ENCODE results near the gene GRIP2. TPM values are rescaled to one million over a fixed set of nuclear protein-coding genes. Genes with fewer than 3 reads are reported as not detected.

Gene GRIP2
- total and polyA plus RNA-seq, 2 of the 4 experiments (the other 2 are of a cell fraction): 0.05 TPM; not detected in 1

- H2BK120ac ChIP-seq (ENCODE audit: low read depth, low read length): no peak overlapping the region
- in situ Hi-C loops (cut with MboI; ENCODE audit: low sequenced_read_pairs) (no loop called here), dilution Hi-C loops (cut with HindIII; ENCODE audit: low sequenced_read_pairs, unreplicated experiment) (no loop called here), intact Hi-C loops (cut with micrococcal nuclease) (no loop called here)
- H3K23ac ChIP-seq (ENCODE audit: low read depth, low read length): no peak overlapping the region
- H3K27ac ChIP-seq (ENCODE audit: insufficient read depth, low read length): no peak overlapping the region
- no peak overlapping the region for H2AK5ac ChIP-seq (ENCODE audit: low read depth, low read length)
- no peaks in the 10 kb centered on the region for H3K9me3 ChIP-seq (ENCODE audit: control insufficient read depth, insufficient read depth, low read length)
- H4K20me1 ChIP-seq (ENCODE audit: insufficient read depth, low read length): no peaks in the 10 kb centered on the region
- no peak overlapping the region for H2BK20ac ChIP-seq (ENCODE audit: low read depth, low read length)
- peaks cover 10% of the 10 kb centered on the region; the same call in 1 of the 2 replicates for H3K9me1 ChIP-seq (ENCODE audit: insufficient read depth, low read length)
- H4K91ac ChIP-seq (ENCODE audit: insufficient read depth, low read depth, low read length): no peak overlapping the region
- BruUV-seq (replicated peaks): no TSS peak
- peak; percentile 85 for ATAC-seq (ENCODE audit: low read depth)
- no peak overlapping the region for H3K4me2 ChIP-seq (ENCODE audit: low read depth, low read length)
- no peak overlapping the region for H2BK5ac ChIP-seq (ENCODE audit: low read depth, low read length, poor library complexity, severe bottlenecking)
- no peaks in the 10 kb centered on the region for H3K79me1 ChIP-seq (ENCODE audit: low read depth in 1 of 2, low read length in 2 of 2)
- H3K18ac ChIP-seq (ENCODE audit: low read depth, low read length): no peak overlapping the region
- H3K4me3 ChIP-seq (ENCODE audit: insufficient read depth, low read depth, low read length): no peak overlapping the region
- H3K9ac ChIP-seq (ENCODE audit: low read depth, low read length): no peak overlapping the region
- peaks cover 75% of the 10 kb centered on the region for H3K36me3 ChIP-seq (ENCODE audit: control insufficient read depth, insufficient read depth, low read length)
- no peak overlapping the region for H2AK9ac ChIP-seq (replicated peaks; ENCODE audit: low read depth, low read length, poor library complexity)
- DNase-seq: peak; percentile 94
- H4K8ac ChIP-seq (ENCODE audit: low read depth in 2 of 2, low read length in 2 of 2): no peak overlapping the region
- POLR2A ChIA-PET (ENCODE audit: unreplicated experiment): no interaction called here
- WGBS, 2 experiments (ENCODE audit: extremely low coverage in 2 of 2, insufficient read length in 1 of 2): 100% methylated on average over 1 of the region's 8 CpGs; no CpG with 5 or more reads in 1 of the 2 experiments
- no peak overlapping the region for H3K14ac ChIP-seq (replicated peaks; ENCODE audit: low read depth, low read length)
- no peak overlapping the region for H4K5ac ChIP-seq (ENCODE audit: low read depth, low read length)
- no peak overlapping the region for H2BK15ac ChIP-seq (ENCODE audit: low read depth, low read length)
- no peak overlapping the region for H2AFZ ChIP-seq (replicated peaks; ENCODE audit: low read length, poor library complexity)
- CTCF ChIA-PET: no interaction called here
- no peaks in the 10 kb centered on the region for H3K4me1 ChIP-seq (ENCODE audit: control insufficient read depth, insufficient read depth, low read length)
- no peak for TF ChIP-seq RFX5 (IDR thresholded peaks at IDR 0.05; ENCODE audit: low read depth, low read length)
- TF ChIP-seq, protein P1, sequence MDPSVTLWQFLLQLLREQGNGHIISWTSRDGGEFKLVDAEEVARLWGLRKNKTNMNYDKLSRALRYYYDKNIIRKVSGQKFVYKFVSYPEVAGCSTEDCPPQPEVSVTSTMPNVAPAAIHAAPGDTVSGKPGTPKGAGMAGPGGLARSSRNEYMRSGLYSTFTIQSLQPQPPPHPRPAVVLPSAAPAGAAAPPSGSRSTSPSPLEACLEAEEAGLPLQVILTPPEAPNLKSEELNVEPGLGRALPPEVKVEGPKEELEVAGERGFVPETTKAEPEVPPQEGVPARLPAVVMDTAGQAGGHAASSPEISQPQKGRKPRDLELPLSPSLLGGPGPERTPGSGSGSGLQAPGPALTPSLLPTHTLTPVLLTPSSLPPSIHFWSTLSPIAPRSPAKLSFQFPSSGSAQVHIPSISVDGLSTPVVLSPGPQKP (IDR thresholded peaks at IDR 0.05; ENCODE audit: borderline replicate concordance, low read depth, low read length): no peak
- no peaks in the 10 kb centered on the region for H3K27me3 ChIP-seq (ENCODE audit: control insufficient read depth, insufficient read depth, low read length)
- H3K56ac ChIP-seq (ENCODE audit: extremely low read depth, insufficient read depth, low read length): no peak overlapping the region
- H3K4ac ChIP-seq (ENCODE audit: low read depth, low read length): no peak overlapping the region
Observed at GRCh38 chr3:14480207-14481017, 59.7 kb downstream of the GRIP2 start.

All from IMR-90 (cell line).